ENCODE data around the gene ARRB2.

ARRB2 gene

DNA sequence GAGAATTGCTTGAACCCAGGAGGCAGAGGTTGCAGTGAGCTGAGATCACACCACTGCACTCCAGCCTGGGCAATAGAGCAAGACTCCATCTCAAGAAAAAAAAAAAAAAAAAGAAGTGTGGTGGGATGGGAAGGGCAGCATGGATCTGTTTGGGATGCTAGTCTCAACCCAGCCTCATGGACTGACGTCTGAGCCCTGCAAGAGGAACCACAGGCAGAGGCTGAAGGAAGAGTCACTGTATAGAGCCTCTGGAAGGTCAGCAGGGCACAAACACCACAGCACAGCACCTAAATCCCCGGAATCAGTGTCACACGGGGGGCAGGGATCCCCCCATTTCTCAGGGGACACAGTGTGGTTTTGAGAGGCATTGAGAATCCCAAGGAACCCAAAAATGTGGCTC is 40.2 kb downstream of the ARRB2 start:
- H3K4me1 ChIP-seq (ENCODE audit: control insufficient read depth, insufficient read depth, low read length), result no peaks in the 10 kb centered on the region
- 47 to 55% methylated on average over 3 of the region's 3 CpGs for WGBS, 2 experiments
- no peak overlapping the region for H3K4me3 ChIP-seq (ENCODE audit: insufficient read depth, low read depth, low read length)
- no peak overlapping the region for H3K27ac ChIP-seq (ENCODE audit: insufficient read depth, low read depth, low read length, poor library complexity, severe bottlenecking)
- H3K36me3 ChIP-seq (ENCODE audit: control insufficient read depth, insufficient read depth, low read length), result no peaks in the 10 kb centered on the region
- no peaks in the 10 kb centered on the region for H3K9me3 ChIP-seq (ENCODE audit: control insufficient read depth, low read length)
- H3K27me3 ChIP-seq (ENCODE audit: control insufficient read depth, insufficient read depth, low read length, poor library complexity, severe bottlenecking), result peaks cover 5% of the 10 kb centered on the region

DNA sequence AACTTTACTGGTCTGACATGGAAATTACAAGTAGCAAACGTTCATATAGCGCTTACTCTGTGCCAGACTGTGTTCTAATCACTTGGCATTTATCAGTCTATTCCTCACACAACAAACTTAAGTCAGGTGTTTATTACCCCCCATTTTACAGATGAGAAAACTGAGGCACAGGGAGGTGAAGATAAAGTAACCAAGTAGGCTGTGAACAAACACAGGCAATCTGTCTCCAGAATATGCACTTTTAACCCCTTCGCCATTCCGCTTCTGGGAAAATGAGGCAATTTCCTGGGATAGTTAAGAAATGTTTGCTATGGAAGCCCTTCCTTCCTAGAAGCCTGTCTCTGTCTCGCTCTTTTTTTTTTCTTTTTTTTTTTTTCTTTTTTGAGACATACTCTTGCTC is 41.5 kb downstream of the ARRB2 start:
- Histone ChIP-seq H3K4me1 (ENCODE audit: control insufficient read depth, insufficient read depth, low read length) (no peaks in the 10 kb centered on the region), H3K9me3 (ENCODE audit: control insufficient read depth, low read length) (no peaks in the 10 kb centered on the region), H3K36me3 (ENCODE audit: control insufficient read depth, insufficient read depth, low read length) (no peaks in the 10 kb centered on the region), H3K4me3 (ENCODE audit: insufficient read depth, low read depth, low read length) (no peak overlapping the region), H3K27ac (ENCODE audit: insufficient read depth, low read depth, low read length, poor library complexity, severe bottlenecking) (no peak overlapping the region), H3K27me3 (ENCODE audit: control insufficient read depth, insufficient read depth, low read length, poor library complexity, severe bottlenecking) (no peaks in the 10 kb centered on the region)
- WGBS, 2 experiments, result 84 to 90% methylated on average over 5 of the region's 5 CpGs

DNA sequence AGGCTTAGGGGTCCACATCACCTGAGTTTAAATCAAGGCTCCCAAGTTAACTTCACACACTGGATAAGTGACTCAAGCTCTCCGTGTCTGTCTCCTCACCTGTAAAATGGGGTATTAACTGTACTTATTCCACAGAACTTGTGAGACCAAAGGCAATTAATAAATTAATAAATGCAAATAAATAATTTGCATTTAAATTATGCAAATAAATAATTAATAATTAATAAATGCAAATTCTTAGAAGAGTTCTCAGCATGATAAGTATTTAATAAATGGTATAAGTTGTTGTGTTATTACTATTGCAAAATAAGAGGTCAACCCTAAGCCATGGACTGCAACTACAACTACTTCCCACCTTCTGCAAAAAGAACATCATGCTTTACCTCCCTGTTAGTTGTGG is 43.0 kb downstream of the ARRB2 start:
- no peaks in the 10 kb centered on the region for H3K36me3 ChIP-seq (ENCODE audit: control insufficient read depth, insufficient read depth, low read length)
- WGBS, 2 experiments, result 100% methylated on average over 1 of the region's 1 CpG; no CpG with 5 or more reads in 1 of the 2 experiments
- no peak overlapping the region for H3K4me3 ChIP-seq (ENCODE audit: insufficient read depth, low read depth, low read length)
- H3K27ac ChIP-seq (ENCODE audit: insufficient read depth, low read depth, low read length, poor library complexity, severe bottlenecking), result no peak overlapping the region
- H3K27me3 ChIP-seq (ENCODE audit: control insufficient read depth, insufficient read depth, low read length, poor library complexity, severe bottlenecking), result no peaks in the 10 kb centered on the region
- no peaks in the 10 kb centered on the region for H3K9me3 ChIP-seq (ENCODE audit: control insufficient read depth, low read length)
- no peaks in the 10 kb centered on the region for H3K4me1 ChIP-seq (ENCODE audit: control insufficient read depth, insufficient read depth, low read length)

DNA sequence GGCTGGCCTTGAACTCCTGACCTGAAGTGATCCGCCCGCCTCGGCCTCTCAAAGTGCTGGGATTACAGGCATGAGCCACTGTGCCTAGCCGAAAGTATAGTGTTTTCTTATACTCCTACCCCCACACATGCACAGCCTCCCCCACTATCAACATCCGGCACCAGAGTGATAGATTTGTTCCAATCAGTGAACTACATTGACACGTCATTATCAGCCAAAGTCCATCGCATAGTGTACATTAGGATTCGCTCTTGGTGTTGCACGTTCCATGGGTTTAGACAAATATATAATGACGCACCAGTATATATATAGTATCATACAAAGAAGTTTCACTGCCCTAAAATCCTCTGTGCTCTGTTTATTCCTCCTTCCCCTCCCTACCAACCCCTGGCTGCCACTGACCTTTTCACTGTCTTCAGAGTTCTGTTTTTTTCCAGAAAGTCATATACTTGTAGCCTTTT is 49.4 kb downstream of the ARRB2 start:
- Histone ChIP-seq H3K27me3 (ENCODE audit: control insufficient read depth, insufficient read depth, low read length, poor library complexity, severe bottlenecking) (no peaks in the 10 kb centered on the region), H3K4me1 (ENCODE audit: control insufficient read depth, insufficient read depth, low read length) (no peaks in the 10 kb centered on the region), H3K36me3 (ENCODE audit: control insufficient read depth, insufficient read depth, low read length) (no peaks in the 10 kb centered on the region), H3K27ac (ENCODE audit: insufficient read depth, low read depth, low read length, poor library complexity, severe bottlenecking) (no peak overlapping the region), H3K9me3 (ENCODE audit: control insufficient read depth, low read length) (no peaks in the 10 kb centered on the region), H3K4me3 (ENCODE audit: insufficient read depth, low read depth, low read length) (no peak overlapping the region)
- 92 to 95% methylated on average over 10 of the region's 10 CpGs for WGBS, 2 experiments

DNA sequence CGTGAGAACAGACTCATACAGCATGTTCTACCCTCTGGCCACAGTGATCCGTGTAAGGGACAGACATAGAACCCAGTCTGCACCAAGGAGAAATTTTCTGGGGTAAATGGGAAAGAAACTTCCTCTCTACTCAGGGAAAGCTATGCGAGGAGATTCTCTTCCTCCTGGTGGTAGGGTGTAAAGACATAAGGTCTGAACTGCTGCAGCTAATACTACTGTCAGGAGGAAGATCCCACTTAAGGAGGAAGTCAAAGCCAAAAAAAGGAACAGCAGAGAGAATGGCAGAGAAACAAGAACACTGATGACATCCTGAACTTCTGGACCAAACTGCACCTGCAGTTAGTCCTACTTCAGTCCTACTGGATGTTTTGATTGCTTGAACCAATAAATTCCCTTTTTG is 54.2 kb downstream of the ARRB2 start:
- Histone ChIP-seq H3K4me1 (ENCODE audit: control insufficient read depth, insufficient read depth, low read length) (no peaks in the 10 kb centered on the region), H3K27ac (ENCODE audit: insufficient read depth, low read depth, low read length, poor library complexity, severe bottlenecking) (no peak overlapping the region), H3K27me3 (ENCODE audit: control insufficient read depth, insufficient read depth, low read length, poor library complexity, severe bottlenecking) (no peaks in the 10 kb centered on the region), H3K4me3 (ENCODE audit: insufficient read depth, low read depth, low read length) (no peak overlapping the region), H3K36me3 (ENCODE audit: control insufficient read depth, insufficient read depth, low read length) (no peaks in the 10 kb centered on the region), H3K9me3 (ENCODE audit: control insufficient read depth, low read length) (no peaks in the 10 kb centered on the region)
- 81 to 84% methylated on average over 3 of the region's 3 CpGs for WGBS, 2 experiments

DNA sequence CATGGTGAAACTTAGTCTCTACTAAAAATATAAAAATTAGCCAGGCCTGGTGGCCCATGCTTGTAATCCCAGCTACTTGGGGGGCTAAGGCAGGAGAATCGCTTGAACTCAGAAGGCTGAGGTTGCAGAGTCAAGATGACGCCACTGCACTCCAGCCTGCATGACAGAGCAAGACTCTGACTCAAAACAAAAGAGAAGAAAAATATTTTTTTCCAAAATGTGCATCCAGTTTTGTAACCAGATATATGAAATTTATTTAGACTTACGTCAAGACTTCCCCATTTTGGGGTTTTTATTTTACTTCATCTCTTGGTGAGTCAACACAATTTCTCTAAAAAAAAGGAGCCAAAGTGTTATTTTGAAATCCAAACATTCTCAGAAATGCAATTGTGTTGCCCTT is 55.8 kb downstream of the ARRB2 start:
- H3K4me1 ChIP-seq (ENCODE audit: control insufficient read depth, insufficient read depth, low read length), result no peaks in the 10 kb centered on the region
- no peaks in the 10 kb centered on the region for H3K9me3 ChIP-seq (ENCODE audit: control insufficient read depth, low read length)
- H3K36me3 ChIP-seq (ENCODE audit: control insufficient read depth, insufficient read depth, low read length), result no peaks in the 10 kb centered on the region
- 90 to 97% methylated on average over 3 of the region's 3 CpGs for WGBS, 2 experiments
- no peak overlapping the region for H3K27ac ChIP-seq (ENCODE audit: insufficient read depth, low read depth, low read length, poor library complexity, severe bottlenecking)
- no peak overlapping the region for H3K4me3 ChIP-seq (ENCODE audit: insufficient read depth, low read depth, low read length)
- H3K27me3 ChIP-seq (ENCODE audit: control insufficient read depth, insufficient read depth, low read length, poor library complexity, severe bottlenecking), result no peaks in the 10 kb centered on the region

DNA sequence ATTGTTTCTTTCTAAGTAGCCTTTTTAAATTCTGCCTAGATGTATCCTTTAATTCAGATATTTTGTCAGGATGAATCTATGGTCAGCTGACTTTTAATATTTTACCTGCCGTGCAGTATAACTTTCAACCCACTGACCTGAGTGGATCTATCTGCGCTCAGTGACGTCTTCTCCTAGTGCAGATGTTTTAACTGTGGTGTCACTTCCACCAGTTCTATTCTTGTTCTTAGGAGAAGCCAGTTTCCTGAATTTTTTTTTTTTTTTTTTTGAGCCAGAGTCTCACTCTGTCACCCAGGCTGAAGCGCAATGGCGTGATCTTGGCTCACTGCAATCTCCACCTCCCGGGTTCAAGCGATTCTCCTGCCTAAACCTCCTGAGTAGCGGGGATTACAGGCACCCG is 56.3 kb downstream of the ARRB2 start:
- H3K9me3 ChIP-seq (ENCODE audit: control insufficient read depth, low read length), result no peaks in the 10 kb centered on the region
- 92 to 94% methylated on average over 9 of the region's 9 CpGs for WGBS, 2 experiments
- no peaks in the 10 kb centered on the region for H3K4me1 ChIP-seq (ENCODE audit: control insufficient read depth, insufficient read depth, low read length)

DNA sequence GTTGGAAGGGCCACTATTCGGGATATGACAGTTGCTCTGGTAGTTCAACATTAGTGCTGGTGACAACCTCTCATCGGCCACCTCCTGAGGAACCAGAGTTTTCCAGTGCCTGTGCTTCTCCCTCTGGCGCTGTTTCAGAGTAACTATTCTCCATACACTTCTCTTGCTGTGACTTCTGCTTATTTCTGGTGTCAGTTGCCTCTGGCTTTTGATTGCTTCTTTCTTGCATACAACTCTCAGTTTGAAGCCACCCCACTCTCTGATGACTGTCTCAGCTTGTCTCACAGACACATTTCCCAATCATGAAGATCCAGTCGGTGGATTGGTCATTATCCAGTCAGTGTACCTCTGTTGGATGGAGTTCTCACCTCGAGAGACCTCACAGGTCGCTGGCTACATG is 57.9 kb downstream of the ARRB2 start:
- no peaks in the 10 kb centered on the region for H3K36me3 ChIP-seq (ENCODE audit: control insufficient read depth, insufficient read depth, low read length)

More for the DNA sequence above, 56.3 kb downstream of the ARRB2 start:
- Histone ChIP-seq H3K27ac (ENCODE audit: insufficient read depth, low read depth, low read length, poor library complexity, severe bottlenecking) (no peak overlapping the region), H3K4me3 (ENCODE audit: insufficient read depth, low read depth, low read length) (no peak overlapping the region), H3K36me3 (ENCODE audit: control insufficient read depth, insufficient read depth, low read length) (no peaks in the 10 kb centered on the region), H3K27me3 (ENCODE audit: control insufficient read depth, insufficient read depth, low read length, poor library complexity, severe bottlenecking) (no peaks in the 10 kb centered on the region)

DNA sequence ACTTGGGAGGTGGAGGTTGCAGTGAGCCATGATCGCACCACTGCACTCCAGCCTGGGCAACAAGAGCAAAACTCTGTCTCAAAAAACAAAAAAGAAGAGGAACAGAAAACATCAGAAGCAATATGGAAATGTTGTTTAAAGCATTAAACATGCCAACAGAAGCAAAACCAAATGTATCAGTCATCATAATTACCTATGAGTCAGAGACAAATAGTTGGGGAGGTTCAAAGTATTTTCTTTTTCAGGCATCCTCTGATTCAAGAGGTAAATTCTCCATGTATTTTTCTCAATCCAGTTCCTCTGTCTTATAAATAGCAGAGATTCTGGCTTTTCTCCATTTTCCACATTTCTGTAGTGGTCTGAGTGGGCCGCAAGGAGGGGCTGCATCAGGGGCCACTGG is 59.2 kb downstream of the ARRB2 start:
- H3K4me1 ChIP-seq (ENCODE audit: control insufficient read depth, insufficient read depth, low read length), result no peaks in the 10 kb centered on the region
- WGBS, 2 experiments, result 98 to 99% methylated on average over 2 of the region's 2 CpGs
- H3K4me3 ChIP-seq (ENCODE audit: insufficient read depth, low read depth, low read length), result no peak overlapping the region
- H3K27ac ChIP-seq (ENCODE audit: insufficient read depth, low read depth, low read length, poor library complexity, severe bottlenecking), result no peak overlapping the region
- no peaks in the 10 kb centered on the region for H3K9me3 ChIP-seq (ENCODE audit: control insufficient read depth, low read length)
- no peaks in the 10 kb centered on the region for H3K27me3 ChIP-seq (ENCODE audit: control insufficient read depth, insufficient read depth, low read length, poor library complexity, severe bottlenecking)
- H3K36me3 ChIP-seq (ENCODE audit: control insufficient read depth, insufficient read depth, low read length), result no peaks in the 10 kb centered on the region

More for the DNA sequence above, 57.9 kb downstream of the ARRB2 start:
- Histone ChIP-seq H3K27me3 (ENCODE audit: control insufficient read depth, insufficient read depth, low read length, poor library complexity, severe bottlenecking) (no peaks in the 10 kb centered on the region), H3K9me3 (ENCODE audit: control insufficient read depth, low read length) (no peaks in the 10 kb centered on the region), H3K4me1 (ENCODE audit: control insufficient read depth, insufficient read depth, low read length) (no peaks in the 10 kb centered on the region), H3K27ac (ENCODE audit: insufficient read depth, low read depth, low read length, poor library complexity, severe bottlenecking) (no peak overlapping the region), H3K4me3 (ENCODE audit: insufficient read depth, low read depth, low read length) (no peak overlapping the region)
- 90% methylated on average over 6 of the region's 6 CpGs for WGBS, 2 experiments

All from ectodermal cell (in vitro differentiated cells).